Stimulated activated CD4-positive, alpha-beta T cell treated with anti-CD3 and anti-CD28 coated beads, Interleukin-2, amount 100 ng/mL, for 24 hours (primary cell): Measurements from ENCODE around the gene BARHL1.

Experiments used
- DNase-seq, 2 donors: peaks; one replicate each; pipeline ENCODE4 v3.0.0-alpha.2; 2020

Gene BARHL1

GRCh38 chr9:132588501-132589147, 6.2 kb downstream of the BARHL1 start:
- no peak for DNase-seq

GRCh38 chr9:132589148-132590036, 7.0 kb downstream of the BARHL1 start:
- no peak for DNase-seq

GRCh38 chr9:132590037-132590317, 7.6 kb downstream of the BARHL1 start:
- no peak for DNase-seq

GRCh38 chr9:132590318-132591182, 8.1 kb downstream of the BARHL1 start:
- DNase-seq, result no peak

GRCh38 chr9:132591244-132591643, 8.8 kb downstream of the BARHL1 start:
- no peak for DNase-seq

GRCh38 chr9:132591751-132592314, 9.4 kb downstream of the BARHL1 start:
- DNase-seq, result no peak

- DNase-seq, result no peak
Observed at GRCh38 chr9:132592451-132592850, 10.0 kb downstream of the BARHL1 start.

GRCh38 chr9:132594412-132594811, 12.0 kb downstream of the BARHL1 start:
- no peak for DNase-seq

GRCh38 chr9:132595319-132595718, 12.9 kb downstream of the BARHL1 start:
- DNase-seq, result no peak

- no peak for DNase-seq
Observed at GRCh38 chr9:132596200-132596599, 13.8 kb downstream of the BARHL1 start.

GRCh38 chr9:132597073-132597775, 14.8 kb downstream of the BARHL1 start:
- DNase-seq, result no peak

- no peak for DNase-seq
Observed at GRCh38 chr9:132600326-132600984, 18.0 kb downstream of the BARHL1 start.

- DNase-seq, result no peak
Observed at GRCh38 chr9:132602207-132602606, 19.8 kb downstream of the BARHL1 start.

- no peak for DNase-seq
Observed at GRCh38 chr9:132605387-132605786, 23.0 kb downstream of the BARHL1 start.

- DNase-seq, result no peak
Observed at GRCh38 chr9:132606066-132606465, 23.7 kb downstream of the BARHL1 start.

GRCh38 chr9:132609184-132609583, 26.8 kb downstream of the BARHL1 start:
- no peak for DNase-seq

- no peak for DNase-seq
Observed at GRCh38 chr9:132609829-132610228, 27.4 kb downstream of the BARHL1 start.

GRCh38 chr9:132610661-132611060, 28.3 kb downstream of the BARHL1 start:
- DNase-seq, result no peak

- no peak for DNase-seq
Observed at GRCh38 chr9:132614324-132614723, 31.9 kb downstream of the BARHL1 start.

GRCh38 chr9:132615774-132616173, 33.4 kb downstream of the BARHL1 start:
- DNase-seq, result no peak

GRCh38 chr9:132616725-132617124, 34.3 kb downstream of the BARHL1 start:
- no peak for DNase-seq

- DNase-seq, result no peak
Observed at GRCh38 chr9:132622159-132622558, 39.8 kb downstream of the BARHL1 start.
